SK-N-SH treated with all-trans-retinoic acid at 6 μM for 48 hours (cell line): Measurements from ENCODE around the gene TAS2R1.

ENCODE experiments used
- ATAC-seq: fragments of 200-7000 bp; cut with Tn5 transposase; 3 replicates; pipeline ENCODE4 v1.9.1; 2020; ENCODE audit warnings: mild to moderate bottlenecking, moderate library complexity
- ARNTL ChIP-seq: fragments of 450-650 bp; formaldehyde crosslinking; IDR thresholded peaks from 2 replicates; pipeline ENCODE4 v1.5.0; 2020; ENCODE audit warnings: low read depth, mild to moderate bottlenecking, moderate library complexity, borderline replicate concordance
- BACH2 ChIP-seq: fragments of 250-450 bp; sonication (Bioruptor Pico); IDR thresholded peaks from 2 replicates; pipeline ENCODE4 v1.9.0; 2021; ENCODE audit warnings: mild to moderate bottlenecking, borderline replicate concordance
- CREB5 ChIP-seq: fragments of 250-450 bp; sonication (Bioruptor Pico); IDR thresholded peaks from 2 replicates; pipeline ENCODE4 v1.5.1; 2020; ENCODE audit warnings: low read depth, mild to moderate bottlenecking, moderate library complexity
- CSDC2 ChIP-seq: fragments of 250-450 bp; sonication (Bioruptor Pico); IDR thresholded peaks from 2 replicates; pipeline ENCODE4 v1.5.0; 2020; ENCODE audit warnings: mild to moderate bottlenecking, moderate library complexity
- CSRNP3 ChIP-seq: fragments of 250-450 bp; sonication (Bioruptor Pico); IDR thresholded peaks from 2 replicates; pipeline ENCODE4 v1.5.1; 2021; ENCODE audit warnings: mild to moderate bottlenecking, moderate library complexity
- ESRRG ChIP-seq: fragments of 250-450 bp; sonication (Bioruptor Pico); IDR thresholded peaks from 2 replicates; pipeline ENCODE4 v1.6.1; 2021; ENCODE audit warnings: mild to moderate bottlenecking
- GLIS3 ChIP-seq: fragments of 250-450 bp; sonication (Bioruptor Pico); IDR thresholded peaks from 2 replicates; pipeline ENCODE4 v1.5.0; 2020; ENCODE audit warnings: mild to moderate bottlenecking, moderate library complexity
- ISL1 ChIP-seq: fragments of 250-450 bp; sonication (Bioruptor Pico); IDR thresholded peaks from 2 replicates; pipeline ENCODE4 v2.1.2; 2022; ENCODE audit warnings: mild to moderate bottlenecking, moderate library complexity
- POU6F1 ChIP-seq: fragments of 250-450 bp; sonication (Bioruptor Pico); IDR thresholded peaks from 2 replicates; pipeline ENCODE4 v1.8.0; 2021; ENCODE audit warnings: low read depth, mild to moderate bottlenecking, moderate library complexity, borderline replicate concordance
- RARB ChIP-seq: fragments of 250-450 bp; sonication (Bioruptor Pico); IDR thresholded peaks from 2 replicates; pipeline ENCODE4 v1.8.0; 2021; ENCODE audit warnings: mild to moderate bottlenecking, moderate library complexity
- SNAI2 ChIP-seq: fragments of 250-450 bp; sonication (Bioruptor Pico); IDR thresholded peaks from 2 replicates; pipeline ENCODE4 v1.5.0; 2020; ENCODE audit warnings: mild to moderate bottlenecking, moderate library complexity
- TCF4 ChIP-seq: fragments of 250-450 bp; sonication (Bioruptor Pico); IDR thresholded peaks from 2 replicates; pipeline ENCODE4 v1.8.0; 2021; ENCODE audit warnings: mild to moderate bottlenecking, moderate library complexity, borderline replicate concordance
- TOX ChIP-seq: fragments of 250-450 bp; sonication (Bioruptor Pico); IDR thresholded peaks from 2 replicates; pipeline ENCODE4 v1.8.0; 2021; ENCODE audit warnings: mild to moderate bottlenecking, moderate library complexity, borderline replicate concordance
- TSHZ2 ChIP-seq: fragments of 250-450 bp; sonication (Bioruptor Pico); IDR thresholded peaks from 2 replicates; pipeline ENCODE4 v1.5.0; 2020; ENCODE audit warnings: mild to moderate bottlenecking, moderate library complexity
- ZC3H10 ChIP-seq: fragments of 250-450 bp; sonication (Bioruptor Pico); IDR thresholded peaks from 2 replicates; pipeline ENCODE4 v1.5.1; 2021; ENCODE audit warnings: mild to moderate bottlenecking, moderate library complexity
- ZFP3 ChIP-seq: fragments of 250-450 bp; sonication (Bioruptor Pico); IDR thresholded peaks from 2 replicates; pipeline ENCODE4 v1.5.0; 2020; ENCODE audit warnings: mild to moderate bottlenecking, moderate library complexity
- ZNF565 ChIP-seq: fragments of 450-650 bp; formaldehyde crosslinking; conservative IDR thresholded peaks from 2 replicates; pipeline ENCODE4 v1.5.0; 2020; ENCODE audit warnings: low read depth, mild to moderate bottlenecking, moderate library complexity
- ZNF70 ChIP-seq: fragments of 450-650 bp; formaldehyde crosslinking; IDR thresholded peaks from 2 replicates; pipeline ENCODE4 v1.5.0; 2020; ENCODE audit warnings: mild to moderate bottlenecking, moderate library complexity
- ZNF8 ChIP-seq: fragments of 450-650 bp; formaldehyde crosslinking; IDR thresholded peaks from 2 replicates; pipeline ENCODE4 v1.5.0; 2020; ENCODE audit warnings: mild to moderate bottlenecking, moderate library complexity

TAS2R1 gene

GRCh38 chr5:9667906-9668305, 37.8 kb upstream of the TAS2R1 start:
- no peak for ATAC-seq
- TF ChIP-seq ARNTL (CRISPR knock-in tag) (no peak), POU6F1 (no peak)

GRCh38 chr5:9663891-9664290, 33.7 kb upstream of the TAS2R1 start:
- ATAC-seq = no peak
- TF ChIP-seq ZFP3 (CRISPR knock-in tag) = no peak
- TF ChIP-seq ZC3H10 (CRISPR knock-in tag) = no peak
- no peak for TF ChIP-seq CSRNP3 (CRISPR knock-in tag)
- no peak for TF ChIP-seq POU6F1
- TF ChIP-seq TSHZ2 (CRISPR knock-in tag) = no peak
- no peak for TF ChIP-seq ZNF70 (CRISPR knock-in tag)
- no peak for TF ChIP-seq ARNTL (CRISPR knock-in tag)
- no peak for TF ChIP-seq BACH2 (CRISPR knock-in tag)
- no peak for TF ChIP-seq CREB5 (CRISPR knock-in tag)
- TF ChIP-seq TCF4 = no peak
- no peak for TF ChIP-seq GLIS3
- TF ChIP-seq ESRRG = no peak
- no peak for TF ChIP-seq RARB (CRISPR knock-in tag)
- TF ChIP-seq SNAI2 (CRISPR knock-in tag) = no peak
- TF ChIP-seq ZNF8 (CRISPR knock-in tag) = no peak
- no peak for TF ChIP-seq ZNF565 (CRISPR knock-in tag)
- no peak for TF ChIP-seq ISL1 (CRISPR knock-in tag)
- no peak for TF ChIP-seq CSDC2 (CRISPR knock-in tag)
- TF ChIP-seq, all 23 proteins: peak for 0

- peak; percentile 69 for ATAC-seq
- TF ChIP-seq CREB5 (CRISPR knock-in tag) (peak; percentile 45; the same call in 1 of the 2 replicates), ISL1 (CRISPR knock-in tag) (peak; percentile 73), TCF4 (peak; percentile 80; the same call in 1 of the 2 replicates), ZNF8 (CRISPR knock-in tag) (0 out of 2 replicates have a peak, but pooled peaks have one; percentile 9), TOX (no peak), CSDC2 (CRISPR knock-in tag) (no peak), TSHZ2 (CRISPR knock-in tag) (0 out of 2 replicates have a peak, but pooled peaks have one; percentile 28)
These were observed 31.3 kb upstream of the TAS2R1 start for GRCh38 chr5:9661316-9662015.
